ENCODE measurements around the gene ADORA2A.

GRCh38 chr22:24390156-24390555, 37.2 kb upstream of the ADORA2A start:
- TF ChIP-seq CTCF (IDR thresholded peaks at IDR 0.05) (no peak), CEBPB (IDR thresholded peaks at IDR 0.05) (no peak), REST (IDR thresholded peaks at IDR 0.05) (no peak), MAX (IDR thresholded peaks at IDR 0.05) (no peak), EP300 (IDR thresholded peaks at IDR 0.05) (no peak), TP53 (CRISPR knock-in tag; IDR thresholded peaks at IDR 0.05) (no peak)

Data from A549 (cell line).